Neural cell (in vitro differentiated cells): ENCODE results near the gene COL15A1. TPM values are rescaled to one million over a fixed set of nuclear protein-coding genes. Genes with fewer than 3 reads are reported as not detected.

Experiments
- H2AFZ ChIP-seq: fragments of 200-600, 300-800 bp; sonication (generic), shearing (Covaris generic); 2 replicates; pipeline ENCODE4 v1.6.0; 2014; ENCODE audit warnings: low read depth, mild to moderate bottlenecking, antibody characterized with exemption, low read length, moderate library complexity
- H3F3A ChIP-seq: fragments of 200-600 bp; shearing (Covaris generic); 2 replicates; pipeline ENCODE4 v1.6.1; 2016; ENCODE audit warnings: mild to moderate bottlenecking, moderate library complexity, mixed read lengths, antibody characterized with exemption, low read length; ENCODE audit not compliant: insufficient read depth, poor library complexity, severe bottlenecking
- H3K27ac ChIP-seq: fragments of 200-600, 300-800 bp; sonication (generic), shearing (Covaris generic); 2 replicates; pipeline ENCODE4 v1.5.1; 2014; ENCODE audit warnings: mild to moderate bottlenecking, low read length, moderate library complexity
- H3K27me3 ChIP-seq: fragments of 300-800, 200-600 bp; sonication (generic), shearing (Covaris generic); 2 replicates; pipeline ENCODE4 v1.6.0; 2014; ENCODE audit warnings: mild to moderate bottlenecking, low read depth, low read length, moderate library complexity; ENCODE audit not compliant: insufficient read depth
- H3K36me3 ChIP-seq: fragments of 300-800, 200-600 bp; sonication (generic), shearing (Covaris generic); 2 replicates; pipeline ENCODE4 v1.5.1; 2014; ENCODE audit warnings: mild to moderate bottlenecking, antibody characterized with exemption, low read length, moderate library complexity; ENCODE audit not compliant: insufficient read depth
- H3K4me2 ChIP-seq: fragments of 300-800, 200-600 bp; sonication (generic), shearing (Covaris generic); 2 replicates; pipeline ENCODE4 v1.6.0; 2014; ENCODE audit warnings: mild to moderate bottlenecking, low read length
- H3K4me3 ChIP-seq: fragments of 300-800, 200-600 bp; sonication (generic), shearing (Covaris generic); 2 replicates; pipeline ENCODE4 v1.5.1; 2014; ENCODE audit warnings: mild to moderate bottlenecking, low read length, moderate library complexity
- H3K79me2 ChIP-seq: fragments of 200-600 bp; shearing (Covaris generic); replicated peaks from 2 replicates; pipeline ENCODE4 v1.6.0; 2014; ENCODE audit warnings: mild to moderate bottlenecking, low read length, moderate library complexity; ENCODE audit not compliant: insufficient read depth
- H3K9ac ChIP-seq: fragments of 300-800, 200-600 bp; sonication (generic), shearing (Covaris generic); 2 replicates; pipeline ENCODE4 v1.6.1; 2016; ENCODE audit warnings: mild to moderate bottlenecking, low read length, mixed read lengths
- H3K9me2 ChIP-seq: fragments of 200-600 bp; shearing (Covaris generic); 2 replicates; pipeline ENCODE4 v1.6.1; 2016; ENCODE audit warnings: mild to moderate bottlenecking, low read length, mixed read lengths; ENCODE audit not compliant: insufficient read depth
- H3K9me3 ChIP-seq: fragments of 200-600, 300-800 bp; sonication (generic), shearing (Covaris generic); 2 replicates; pipeline ENCODE4 v1.6.1; 2016; ENCODE audit warnings: mild to moderate bottlenecking, mixed run types, low read length, moderate library complexity, mixed read lengths
- H4K20me1 ChIP-seq: fragments of 200-600 bp; shearing (Covaris generic); 2 replicates; pipeline ENCODE4 v1.6.1; 2016; ENCODE audit warnings: mild to moderate bottlenecking, mixed run types; ENCODE audit not compliant: insufficient read depth
- CTCF ChIP-seq: fragments of 450-650 bp; IDR thresholded peaks from 2 replicates; pipeline ENCODE4 v1.5.1; 2014; ENCODE audit warnings: antibody characterized with exemption, mild to moderate bottlenecking, moderate library complexity; ENCODE audit not compliant: poor library complexity, severe bottlenecking
- EP300 ChIP-seq: fragments of 450-650 bp; conservative IDR thresholded peaks from 2 replicates; pipeline ENCODE4 v1.6.1; 2014; ENCODE audit warnings: antibody characterized with exemption, mild to moderate bottlenecking, moderate library complexity; ENCODE audit not compliant: poor library complexity, severe bottlenecking
- EZH2 ChIP-seq: fragments of 200-600, 300-800 bp; shearing (Covaris generic), sonication (generic); IDR thresholded peaks from 2 replicates; pipeline ENCODE4 v1.6.1; 2014; ENCODE audit warnings: antibody characterized with exemption, low read length, borderline replicate concordance, mild to moderate bottlenecking; ENCODE audit not compliant: insufficient read depth, poor library complexity, severe bottlenecking
- MXI1 ChIP-seq: fragments of 450-650 bp; conservative IDR thresholded peaks from 2 replicates; pipeline ENCODE4 v1.6.1; 2014; ENCODE audit warnings: antibody characterized with exemption, mild to moderate bottlenecking; ENCODE audit not compliant: poor library complexity, severe bottlenecking
- POLR2AphosphoS5 ChIP-seq: IDR thresholded peaks from 2 replicates; pipeline ENCODE4 v1.6.1; 2012
- RAD21 ChIP-seq: fragments of 450-650 bp; conservative IDR thresholded peaks from 2 replicates; pipeline ENCODE4 v1.6.1; 2014; ENCODE audit warnings: antibody characterized with exemption, mild to moderate bottlenecking, moderate library complexity
- SMC3 ChIP-seq: fragments of 450-650 bp; conservative IDR thresholded peaks from 2 replicates; pipeline ENCODE4 v1.6.1; 2014; ENCODE audit warnings: antibody characterized with exemption, mild to moderate bottlenecking, moderate library complexity; ENCODE audit not compliant: poor library complexity
- TAF1 ChIP-seq: IDR thresholded peaks from 2 replicates; pipeline ENCODE4 v1.6.1; 2012; ENCODE audit warnings: low read depth
- polyA plus RNA-seq: library from polyadenylated mRNA; depleted of rRNA; stranded (reverse); fragments of >200 nt; gene quantifications from 2 replicates; pipeline ENCODE4 v1.2.3, GENCODE V29; 2014
- TF ChIP-seq, protein P1 (sequence below): IDR thresholded peaks from 2 replicates; pipeline ENCODE4 v1.6.1; 2012; ENCODE audit warnings: borderline replicate concordance

COL15A1 gene
- polyA plus RNA-seq, 1 donor from 2014 or later = 2.8 TPM

DNA sequence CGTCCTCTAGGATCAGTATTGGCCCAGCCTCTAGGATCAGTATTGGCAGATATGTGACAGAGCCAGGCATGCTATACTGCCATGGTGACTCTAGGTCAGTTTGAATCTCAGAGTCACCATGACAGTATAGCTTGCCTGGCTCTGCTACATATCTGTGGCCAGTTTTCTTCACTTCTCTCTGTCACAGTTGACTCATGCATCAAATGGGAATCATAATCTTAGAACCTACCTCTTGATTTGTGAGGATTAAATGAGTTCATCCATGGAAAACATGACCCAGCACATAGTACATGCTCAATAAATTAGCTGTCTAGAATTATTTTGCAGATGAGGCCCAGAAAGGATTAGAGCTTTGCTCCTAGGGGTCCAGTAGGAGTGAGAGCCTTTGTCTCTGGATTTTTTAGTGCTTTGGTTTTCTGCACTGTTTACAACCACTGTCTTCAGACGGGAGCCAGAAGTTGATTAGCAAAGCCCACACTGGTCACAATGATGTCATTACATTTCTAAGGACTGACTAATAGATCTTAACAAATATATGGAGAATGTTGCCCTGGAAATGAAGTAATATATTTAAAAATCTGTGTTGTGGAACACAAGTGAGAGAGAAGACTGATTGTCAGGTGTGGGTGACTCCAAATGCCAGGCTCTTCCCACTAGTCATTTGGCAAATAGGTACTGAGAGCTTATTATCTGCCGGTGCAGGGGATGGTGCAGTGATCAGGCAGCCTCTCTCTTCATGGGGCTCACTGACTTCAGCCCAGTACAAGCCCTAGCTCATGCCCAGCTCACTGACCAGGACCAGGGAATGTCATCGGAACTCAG, 76.0 kb downstream of the COL15A1 start:
- Histone ChIP-seq H2AFZ (no peak overlapping the region), H3K79me2 (no peaks in the 10 kb centered on the region), H3F3A (no peaks in the 10 kb centered on the region), H3K4me2 (no peak overlapping the region), H3K9me2 (no peaks in the 10 kb centered on the region), H4K20me1 (no peaks in the 10 kb centered on the region), H3K9me3 (no peaks in the 10 kb centered on the region), H3K27ac (no peak overlapping the region), H3K9ac (no peak overlapping the region), H3K36me3 (no peaks in the 10 kb centered on the region), H3K27me3 (no peaks in the 10 kb centered on the region), H3K4me3 (no peak overlapping the region)
- TF ChIP-seq, protein P1, sequence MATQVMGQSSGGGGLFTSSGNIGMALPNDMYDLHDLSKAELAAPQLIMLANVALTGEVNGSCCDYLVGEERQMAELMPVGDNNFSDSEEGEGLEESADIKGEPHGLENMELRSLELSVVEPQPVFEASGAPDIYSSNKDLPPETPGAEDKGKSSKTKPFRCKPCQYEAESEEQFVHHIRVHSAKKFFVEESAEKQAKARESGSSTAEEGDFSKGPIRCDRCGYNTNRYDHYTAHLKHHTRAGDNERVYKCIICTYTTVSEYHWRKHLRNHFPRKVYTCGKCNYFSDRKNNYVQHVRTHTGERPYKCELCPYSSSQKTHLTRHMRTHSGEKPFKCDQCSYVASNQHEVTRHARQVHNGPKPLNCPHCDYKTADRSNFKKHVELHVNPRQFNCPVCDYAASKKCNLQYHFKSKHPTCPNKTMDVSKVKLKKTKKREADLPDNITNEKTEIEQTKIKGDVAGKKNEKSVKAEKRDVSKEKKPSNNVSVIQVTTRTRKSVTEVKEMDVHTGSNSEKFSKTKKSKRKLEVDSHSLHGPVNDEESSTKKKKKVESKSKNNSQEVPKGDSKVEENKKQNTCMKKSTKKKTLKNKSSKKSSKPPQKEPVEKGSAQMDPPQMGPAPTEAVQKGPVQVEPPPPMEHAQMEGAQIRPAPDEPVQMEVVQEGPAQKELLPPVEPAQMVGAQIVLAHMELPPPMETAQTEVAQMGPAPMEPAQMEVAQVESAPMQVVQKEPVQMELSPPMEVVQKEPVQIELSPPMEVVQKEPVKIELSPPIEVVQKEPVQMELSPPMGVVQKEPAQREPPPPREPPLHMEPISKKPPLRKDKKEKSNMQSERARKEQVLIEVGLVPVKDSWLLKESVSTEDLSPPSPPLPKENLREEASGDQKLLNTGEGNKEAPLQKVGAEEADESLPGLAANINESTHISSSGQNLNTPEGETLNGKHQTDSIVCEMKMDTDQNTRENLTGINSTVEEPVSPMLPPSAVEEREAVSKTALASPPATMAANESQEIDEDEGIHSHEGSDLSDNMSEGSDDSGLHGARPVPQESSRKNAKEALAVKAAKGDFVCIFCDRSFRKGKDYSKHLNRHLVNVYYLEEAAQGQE = no peak
- TF ChIP-seq EZH2 (no peak), EP300 (no peak), TAF1 (no peak), CTCF (no peak), MXI1 (no peak)

DNA sequence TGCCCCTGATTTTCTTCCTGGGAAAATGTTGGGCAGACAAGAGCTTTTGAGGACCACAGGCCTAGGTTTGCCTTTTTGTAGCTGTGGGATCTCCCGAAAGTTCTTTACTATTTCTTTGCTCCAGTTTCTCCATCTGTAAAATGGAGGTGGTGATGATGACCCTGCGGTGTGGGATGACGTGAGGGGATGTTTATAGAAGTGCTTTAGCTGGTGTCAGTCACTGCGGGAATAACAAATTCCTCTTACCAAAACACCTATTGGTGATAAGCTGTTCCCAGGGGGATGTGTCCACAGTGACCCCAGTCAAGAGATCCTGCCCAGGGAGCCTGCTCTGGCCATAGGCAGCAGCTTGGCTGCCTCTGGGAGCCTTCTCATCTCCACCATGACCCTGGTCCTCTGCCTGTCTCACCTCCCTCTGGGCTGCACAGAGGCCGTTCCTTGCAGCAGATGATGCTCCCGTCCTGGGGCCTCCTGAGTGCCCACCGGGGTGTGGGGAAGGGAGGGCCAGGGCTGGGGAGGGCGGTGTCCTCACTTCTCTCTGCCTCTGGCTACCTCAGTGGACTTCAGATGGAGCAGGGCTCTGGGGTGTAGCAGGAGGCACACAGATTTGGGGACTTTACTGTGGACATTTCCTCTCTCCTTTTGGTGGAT, 77.2 kb downstream of the COL15A1 start:
- Histone ChIP-seq H3K9me2 (no peaks in the 10 kb centered on the region), H3K27me3 (no peaks in the 10 kb centered on the region), H3K9ac (no peak overlapping the region), H2AFZ (no peak overlapping the region), H3F3A (no peaks in the 10 kb centered on the region), H3K36me3 (no peaks in the 10 kb centered on the region), H3K79me2 (no peaks in the 10 kb centered on the region), H3K27ac (no peak overlapping the region), H3K4me2 (no peak overlapping the region), H4K20me1 (no peaks in the 10 kb centered on the region), H3K4me3 (no peak overlapping the region), H3K9me3 (no peaks in the 10 kb centered on the region)
- TF ChIP-seq POLR2AphosphoS5 (no peak), CTCF (no peak), SMC3 (no peak), RAD21 (no peak), MXI1 (no peak), TAF1 (no peak), EP300 (no peak), EZH2 (no peak)
- TF ChIP-seq, protein P1 = no peak
